ENCODE measurements around the gene GSDME. TPM values are rescaled to one million over a fixed set of nuclear protein-coding genes. Genes with fewer than 3 reads are reported as not detected.

Gene GSDME
- total RNA-seq, 1 donor from 2014 or later = 10.8 TPM

GRCh38 chr7:24745355-24745754 lies 11.9 kb downstream of the GSDME start:
- Mint-ChIP-seq H3K27me3 (no peaks in the 10 kb centered on the region), H3K4me3 (no peak overlapping the region), H3K9me3 (no peaks in the 10 kb centered on the region), H3K4me1 (ENCODE audit: unreplicated experiment) (no peaks in the 10 kb centered on the region), H3K27ac (no peak overlapping the region), H3K36me3 (peaks cover 3% of the 10 kb centered on the region)
- no peak for DNase-seq (ENCODE audit: extremely low spot score, unreplicated experiment)
- no peak for TF ChIP-seq CTCF (conservative IDR thresholded peaks at IDR 0.05)

GRCh38 chr7:24743471-24743870 lies 13.8 kb downstream of the GSDME start:
- no peaks in the 10 kb centered on the region for H3K4me1 Mint-ChIP-seq (ENCODE audit: unreplicated experiment)
- H3K9me3 Mint-ChIP-seq = peaks cover 6% of the 10 kb centered on the region
- peaks cover under 1% of the 10 kb centered on the region for H3K36me3 Mint-ChIP-seq
- no peak for DNase-seq (ENCODE audit: extremely low spot score, unreplicated experiment)
- TF ChIP-seq CTCF (conservative IDR thresholded peaks at IDR 0.05) = no peak
- no peaks in the 10 kb centered on the region for H3K27me3 Mint-ChIP-seq
- no peak overlapping the region for H3K27ac Mint-ChIP-seq
- no peak overlapping the region for H3K4me3 Mint-ChIP-seq

GRCh38 chr7:24742506-24743162 lies 14.6 kb downstream of the GSDME start:
- H3K9me3 Mint-ChIP-seq = peaks cover 6% of the 10 kb centered on the region
- no peak for DNase-seq (ENCODE audit: extremely low spot score, unreplicated experiment)
- H3K27me3 Mint-ChIP-seq = no peaks in the 10 kb centered on the region
- no peaks in the 10 kb centered on the region for H3K36me3 Mint-ChIP-seq
- no peak for TF ChIP-seq CTCF (conservative IDR thresholded peaks at IDR 0.05)
- H3K4me1 Mint-ChIP-seq (ENCODE audit: unreplicated experiment) = no peaks in the 10 kb centered on the region
- no peak overlapping the region for H3K27ac Mint-ChIP-seq
- H3K4me3 Mint-ChIP-seq = no peak overlapping the region

GRCh38 chr7:24741679-24742505 lies 15.4 kb downstream of the GSDME start:
- no peak for TF ChIP-seq CTCF (conservative IDR thresholded peaks at IDR 0.05)
- H3K4me3 Mint-ChIP-seq = no peak overlapping the region
- no peaks in the 10 kb centered on the region for H3K27me3 Mint-ChIP-seq
- H3K4me1 Mint-ChIP-seq (ENCODE audit: unreplicated experiment) = no peaks in the 10 kb centered on the region
- peaks cover 9% of the 10 kb centered on the region for H3K9me3 Mint-ChIP-seq
- DNase-seq (ENCODE audit: extremely low spot score, unreplicated experiment) = no peak
- H3K36me3 Mint-ChIP-seq = no peaks in the 10 kb centered on the region
- H3K27ac Mint-ChIP-seq = peak overlapping the region; percentile 64

GRCh38 chr7:24740871-24741270 lies 16.4 kb downstream of the GSDME start:
- Mint-ChIP-seq H3K4me1 (ENCODE audit: unreplicated experiment) (no peaks in the 10 kb centered on the region), H3K4me3 (no peak overlapping the region), H3K27me3 (no peaks in the 10 kb centered on the region), H3K27ac (no peak overlapping the region), H3K36me3 (no peaks in the 10 kb centered on the region), H3K9me3 (peaks cover 9% of the 10 kb centered on the region)
- TF ChIP-seq CTCF (conservative IDR thresholded peaks at IDR 0.05) = no peak
- no peak for DNase-seq (ENCODE audit: extremely low spot score, unreplicated experiment)

Measured in type B pancreatic cell (in vitro differentiated cells).